HCT116 (cell line): ENCODE data around the gene NSMCE4A.

Experiments used
- CBX3 ChIP-seq: IDR thresholded peaks from 2 replicates; pipeline ENCODE4 v1.6.1; 2012; ENCODE audit warnings: low read depth
- CTCF ChIP-seq, 3 experiments: fragments of 200-600 bp in 1 of 3; sonication (generic) in 1 of 3; IDR thresholded peaks in 2 of 3; conservative IDR thresholded peaks in 1 of 3; 2 replicates each; pipeline ENCODE4 v1.5.1; 2012 to 2017; ENCODE audit warnings: low read depth in 2 of 3, low read length in 2 of 3, antibody characterized with exemption in 1 of 3, borderline replicate concordance in 1 of 3, control low read depth in 1 of 3, mild to moderate bottlenecking in 1 of 3, mixed read lengths in 1 of 3, mixed run types in 1 of 3, moderate library complexity in 1 of 3; ENCODE audit not compliant: insufficient read depth in 1 of 3
- EZH2 ChIP-seq: fragments of 200-600 bp; sonication (generic); IDR thresholded peaks from 2 replicates; pipeline ENCODE4 v1.6.1; 2017; ENCODE audit warnings: antibody characterized with exemption, mixed run types
- EZH2phosphoT487 ChIP-seq: fragments of 200-600 bp; IDR thresholded peaks from 2 replicates; pipeline ENCODE4 v1.6.1; 2018; ENCODE audit warnings: antibody characterized with exemption, borderline replicate concordance
- MAX ChIP-seq: IDR thresholded peaks from 2 replicates; pipeline ENCODE4 v1.6.1; 2012
- POLR2A ChIP-seq: IDR thresholded peaks from 2 replicates; pipeline ENCODE4 v1.7.0; 2011; ENCODE audit warnings: borderline replicate concordance; ENCODE audit not compliant: insufficient read depth, insufficient read length; ENCODE audit errors: extremely low read depth
- POLR2AphosphoS5 ChIP-seq: IDR thresholded peaks from 2 replicates; pipeline ENCODE4 v1.6.1; 2011; ENCODE audit warnings: mild to moderate bottlenecking, low read depth, low read length, moderate library complexity
- RAD21 ChIP-seq: IDR thresholded peaks from 2 replicates; pipeline ENCODE4 v1.6.1; 2012; ENCODE audit warnings: low read depth, mild to moderate bottlenecking
- SRF ChIP-seq: IDR thresholded peaks from 2 replicates; pipeline ENCODE4 v1.6.1; 2012; ENCODE audit warnings: low read depth
- ZFX ChIP-seq: fragments of 450-650 bp; IDR thresholded peaks from 2 replicates; pipeline ENCODE4 v1.6.1; 2017

- no peak for TF ChIP-seq CTCF (IDR thresholded peaks at IDR 0.05 in 2 of 3, conservative IDR thresholded peaks at IDR 0.05 in 1 of 3; ENCODE audit: borderline replicate concordance in 1 of 3, insufficient read depth in 1 of 3, low read depth in 2 of 3, low read length in 2 of 3)
- no peak for TF ChIP-seq EZH2phosphoT487
- no peak for TF ChIP-seq CBX3
- TF ChIP-seq POLR2A = no peak
- no peak for TF ChIP-seq MAX
- no peak for TF ChIP-seq POLR2AphosphoS5
- no peak for TF ChIP-seq EZH2
- TF ChIP-seq RAD21 = no peak
- no peak for TF ChIP-seq SRF
- TF ChIP-seq ZFX = no peak
These were observed 3.5 kb upstream of the NSMCE4A start for GRCh38 chr10:121978511-121978910.
